NCI-H1436 treated with DMSO at 0.1 percent for 48 hours (cell line): Measurements from ENCODE around the gene TRIM10.

Experiments used
- DNase-seq: peaks from one replicate; lab custom pipeline; 2025; lab: John Stamatoyannopoulos, UW

The TRIM10 gene, protein sequence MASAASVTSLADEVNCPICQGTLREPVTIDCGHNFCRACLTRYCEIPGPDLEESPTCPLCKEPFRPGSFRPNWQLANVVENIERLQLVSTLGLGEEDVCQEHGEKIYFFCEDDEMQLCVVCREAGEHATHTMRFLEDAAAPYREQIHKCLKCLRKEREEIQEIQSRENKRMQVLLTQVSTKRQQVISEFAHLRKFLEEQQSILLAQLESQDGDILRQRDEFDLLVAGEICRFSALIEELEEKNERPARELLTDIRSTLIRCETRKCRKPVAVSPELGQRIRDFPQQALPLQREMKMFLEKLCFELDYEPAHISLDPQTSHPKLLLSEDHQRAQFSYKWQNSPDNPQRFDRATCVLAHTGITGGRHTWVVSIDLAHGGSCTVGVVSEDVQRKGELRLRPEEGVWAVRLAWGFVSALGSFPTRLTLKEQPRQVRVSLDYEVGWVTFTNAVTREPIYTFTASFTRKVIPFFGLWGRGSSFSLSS

DNA sequence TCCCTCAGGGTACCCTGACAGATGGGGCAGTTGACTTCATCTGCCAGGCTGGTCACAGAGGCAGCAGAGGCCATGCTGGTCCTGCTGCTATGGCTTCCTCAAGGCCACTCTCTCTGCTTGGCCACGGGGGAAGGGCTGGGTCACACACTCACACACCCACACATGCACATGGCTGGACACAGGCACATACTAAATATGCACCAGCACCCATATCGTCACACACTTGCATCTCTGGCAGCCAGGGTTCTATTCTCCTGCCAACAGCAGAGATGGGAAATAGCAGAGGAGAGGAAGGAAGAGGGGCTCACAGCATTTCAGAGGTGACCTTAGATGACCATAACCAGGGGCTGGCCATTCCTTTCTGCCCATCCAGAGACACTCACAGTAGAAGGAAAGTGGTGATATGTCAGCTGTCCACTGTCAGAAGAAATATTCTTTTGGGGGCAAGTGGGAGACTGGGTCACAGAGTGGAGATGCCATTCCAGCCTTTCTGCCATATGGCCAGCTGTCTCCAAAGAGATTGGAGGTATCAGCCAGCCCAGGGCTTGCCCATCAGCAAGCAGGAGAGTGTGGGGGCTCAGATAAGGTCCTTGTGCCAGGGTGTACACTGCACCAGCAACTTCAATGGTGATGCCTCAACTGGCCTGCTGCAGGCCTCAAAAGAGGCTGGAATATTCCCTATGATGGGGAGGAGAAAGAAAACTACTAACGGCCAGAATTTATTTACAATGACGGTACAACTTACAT is at the start of gene TRIM10:
TRIM10 (minus strand) TSS at position 427 of the 747 bp plus-strand sequence; CDS start at position 74, 353 bp downstream.
- DNase-seq: no peak

DNA sequence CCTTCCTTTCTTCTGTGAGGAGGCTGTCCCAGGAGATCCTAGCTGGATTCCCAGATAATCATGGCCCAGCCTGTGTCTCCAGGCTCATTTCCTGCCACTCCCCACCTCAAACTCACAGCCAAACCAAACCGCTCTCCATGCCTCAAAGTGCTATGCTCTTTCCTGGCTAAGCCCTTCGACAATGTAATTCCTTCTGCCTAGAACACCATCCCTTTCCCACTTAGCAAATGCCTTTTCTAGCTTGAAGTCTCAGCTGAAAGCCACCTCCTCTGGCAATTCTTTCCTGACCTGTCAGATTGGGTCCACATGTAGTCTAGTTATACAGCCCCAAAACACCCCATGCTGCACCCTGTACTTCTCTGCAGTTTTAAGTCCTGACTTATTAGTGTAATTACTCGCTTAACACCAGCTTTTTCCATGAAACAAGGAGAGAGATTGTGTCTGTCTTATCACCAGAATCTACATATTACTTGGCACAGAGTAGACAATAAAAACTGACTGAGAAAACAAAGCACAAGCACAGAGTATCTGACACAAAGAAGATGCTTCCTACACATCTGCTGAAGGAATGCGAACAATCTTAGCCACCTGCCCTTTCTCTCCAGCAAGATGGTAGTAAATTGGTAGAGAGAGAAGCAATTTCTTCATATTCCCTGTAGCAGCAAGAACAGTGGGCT is 46.7 kb upstream of the TRIM10 start:
- no peak for DNase-seq

DNA sequence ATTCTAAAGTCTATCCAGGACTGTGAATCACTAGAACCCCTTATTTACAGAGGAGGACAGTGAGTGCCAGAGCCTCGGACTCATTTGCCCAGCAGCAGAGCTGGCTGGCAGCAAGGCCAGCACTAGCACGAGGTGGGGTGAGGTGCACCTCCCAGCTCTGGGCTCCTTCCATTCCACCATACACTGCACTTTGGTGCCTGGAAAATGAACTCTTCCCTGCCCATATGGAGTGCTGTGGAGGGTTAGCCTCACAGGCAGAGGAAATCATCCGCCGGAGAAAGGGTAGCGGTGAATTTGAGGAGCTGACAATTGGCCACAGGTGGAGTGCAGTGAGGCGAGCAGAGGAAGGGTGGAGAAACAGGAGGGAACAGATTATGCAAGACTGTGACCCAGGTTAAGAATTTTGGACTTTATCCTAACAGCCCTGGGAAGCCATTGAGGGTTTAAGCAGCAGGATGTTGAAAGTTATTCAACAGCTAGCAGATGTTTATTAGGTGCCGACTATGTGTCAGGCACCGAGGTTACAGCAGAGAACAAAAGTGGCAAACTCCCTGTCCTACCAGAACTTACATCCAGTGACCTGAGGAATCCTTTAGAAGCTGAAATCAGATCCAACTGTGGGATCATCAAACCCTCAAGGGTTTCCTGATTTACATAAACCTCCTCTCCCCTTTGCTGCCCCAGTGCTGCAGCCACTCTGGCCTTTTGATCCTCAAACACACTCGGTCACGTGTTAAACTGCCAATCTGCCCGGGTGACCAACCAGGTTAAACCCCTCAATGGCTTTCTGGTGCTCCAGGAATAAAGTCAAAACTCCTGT is 46.0 kb upstream of the TRIM10 start:
- no peak for DNase-seq

DNA sequence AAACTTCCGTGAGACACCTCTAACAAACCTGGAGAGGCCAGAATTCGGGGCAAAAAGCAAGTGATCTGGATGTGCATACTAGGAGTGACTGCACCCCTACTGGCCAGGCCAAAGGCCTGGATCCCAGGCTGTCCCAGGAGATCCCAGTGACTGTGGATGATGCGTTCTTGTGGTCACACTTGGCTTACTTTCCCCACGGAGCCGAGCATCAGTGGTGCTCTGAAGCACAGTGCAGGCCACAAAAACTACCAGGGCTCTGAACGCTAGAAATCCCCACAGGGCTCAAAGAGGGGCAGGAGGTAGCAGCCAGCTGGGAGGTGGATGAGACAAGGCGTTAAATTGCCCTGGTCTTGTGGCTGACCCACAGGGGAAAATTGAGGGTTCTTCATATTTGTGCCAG is 45.1 kb upstream of the TRIM10 start:
- DNase-seq: no peak

DNA sequence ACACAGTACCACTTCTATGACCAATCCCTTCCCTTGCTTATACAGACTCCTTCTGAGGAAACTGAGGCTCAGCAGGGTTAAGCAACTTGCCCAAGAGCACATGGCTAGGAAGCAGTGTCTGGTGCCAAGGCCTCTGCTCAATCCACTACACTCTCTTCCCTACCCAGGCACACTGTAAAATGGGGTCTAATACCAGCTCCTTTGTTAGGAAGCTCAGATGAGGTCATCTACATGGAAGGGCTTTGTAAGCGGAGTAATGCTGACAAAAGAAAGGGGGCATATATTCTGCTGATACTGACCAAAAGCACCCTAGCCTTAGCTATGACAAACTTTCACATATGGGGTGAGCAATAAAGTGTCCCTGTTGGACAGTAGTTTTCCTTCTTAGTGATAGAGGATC is 43.1 kb upstream of the TRIM10 start:
- DNase-seq: no peak

DNA sequence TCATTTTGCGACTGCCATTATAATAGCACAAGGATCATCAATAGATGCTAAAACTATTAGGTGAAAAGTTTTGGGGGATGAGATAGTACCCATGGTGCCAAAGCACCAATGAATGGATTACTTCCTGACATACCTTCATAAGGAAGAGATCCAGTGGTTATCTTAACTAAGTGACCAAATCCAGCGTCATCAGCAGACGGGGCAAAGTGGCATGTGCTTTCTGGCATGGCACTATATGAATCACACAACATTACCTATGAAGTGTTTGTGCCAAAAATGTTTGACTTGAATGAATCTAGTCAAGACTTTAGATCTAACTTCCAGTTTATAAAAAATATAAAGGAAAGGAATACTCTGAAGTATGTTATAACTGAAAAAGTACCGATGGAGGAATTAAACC is 41.4 kb upstream of the TRIM10 start:
- DNase-seq: no peak

DNA sequence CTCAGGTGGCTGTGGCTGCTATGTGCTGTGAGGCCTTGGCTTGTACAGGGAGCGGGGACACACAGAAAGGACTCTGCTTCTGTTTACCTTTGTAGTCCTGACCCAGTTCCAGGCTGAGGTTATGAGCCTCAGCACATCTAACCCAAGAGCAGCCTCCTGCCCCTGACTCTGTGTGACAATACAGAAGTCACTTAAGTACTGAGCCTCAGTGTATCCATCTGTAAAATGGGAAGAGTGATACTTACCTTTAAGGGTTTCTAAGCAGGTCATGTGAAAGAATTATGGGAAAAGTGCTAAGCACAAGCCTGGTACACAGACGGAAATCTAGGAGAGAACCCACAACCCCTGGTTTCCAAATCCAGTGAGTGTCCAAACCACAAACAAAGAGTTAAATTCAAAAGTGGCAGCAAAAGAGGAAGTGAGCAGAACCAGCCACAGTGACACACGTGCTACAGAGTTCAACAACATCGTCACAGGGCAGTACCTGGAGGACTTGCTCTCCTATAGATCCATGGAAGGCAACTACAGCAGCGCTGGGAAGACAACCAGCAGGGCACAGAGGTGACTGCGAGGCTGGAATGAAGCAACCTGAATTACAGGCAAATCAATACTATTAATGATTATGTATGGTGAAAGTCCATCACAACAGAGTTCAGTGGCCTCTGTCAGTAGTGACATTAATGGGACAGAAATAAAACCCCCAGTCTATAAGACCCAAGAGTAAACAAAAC is 39.7 kb upstream of the TRIM10 start:
- DNase-seq: no peak

DNA sequence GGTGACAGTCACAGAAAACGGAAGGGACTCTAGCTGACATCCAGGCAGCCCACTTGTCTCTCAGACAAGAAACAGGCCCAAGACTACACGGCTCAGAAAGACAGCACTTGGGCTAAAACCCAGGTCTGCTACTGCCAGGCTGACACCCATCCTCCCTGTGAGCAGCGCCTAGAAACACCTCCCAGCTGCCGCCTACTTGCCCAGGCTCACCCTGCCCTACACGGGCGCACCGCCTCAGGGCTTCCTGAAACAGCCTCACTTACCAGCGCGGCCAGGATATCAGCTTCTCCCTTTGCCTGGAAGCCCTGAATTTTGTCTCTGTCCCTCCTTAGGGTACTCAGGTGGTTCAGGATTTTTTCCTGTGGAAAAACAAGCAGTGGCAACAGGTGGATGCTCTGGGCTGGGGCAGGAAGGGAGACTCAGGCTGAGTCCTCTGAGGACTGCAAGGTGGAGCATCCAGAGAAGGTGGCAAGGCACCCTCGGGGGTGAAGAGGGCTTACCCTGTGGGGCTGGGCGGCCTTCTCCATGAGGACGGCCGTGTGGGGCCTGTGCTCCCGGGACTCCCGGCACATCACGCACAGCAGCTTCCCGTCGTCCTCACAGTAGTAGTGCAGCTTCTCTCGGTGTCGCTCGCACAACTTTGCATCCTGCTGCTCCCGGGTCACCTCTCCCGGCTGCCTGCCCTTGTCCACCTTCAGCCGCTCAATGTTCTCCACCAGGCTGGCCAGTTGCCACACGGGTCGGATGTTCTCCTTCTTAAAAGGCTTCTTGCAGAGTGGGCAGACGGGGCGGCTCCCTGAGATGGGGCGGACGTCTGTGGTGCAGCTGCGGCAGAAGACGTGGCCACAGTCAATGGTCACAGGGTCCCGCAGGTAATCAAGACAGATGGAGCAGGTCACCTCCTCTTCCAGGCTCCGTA is 37.4 kb upstream of the TRIM10 start:
- no peak for DNase-seq

DNA sequence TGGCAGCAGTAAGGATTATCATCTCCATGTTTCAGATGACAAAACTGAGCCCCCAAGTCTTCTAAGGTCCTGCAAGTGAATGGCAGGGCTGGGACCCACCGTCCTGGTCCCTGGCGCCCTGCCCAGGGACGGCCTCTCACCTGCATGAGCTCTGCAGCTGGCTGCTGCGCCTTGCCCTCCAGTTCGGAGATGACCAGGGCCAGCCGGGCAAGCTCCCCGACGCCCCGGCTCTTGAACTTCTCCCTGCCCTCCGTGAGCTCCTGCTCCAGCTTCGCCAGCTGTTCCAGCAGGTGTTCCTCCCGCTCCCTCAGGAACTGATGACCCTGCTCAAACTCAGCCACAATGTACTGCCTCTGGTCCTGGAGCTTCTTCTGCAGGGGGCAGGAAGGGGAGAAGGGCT is 35.4 kb upstream of the TRIM10 start:
- no peak for DNase-seq

DNA sequence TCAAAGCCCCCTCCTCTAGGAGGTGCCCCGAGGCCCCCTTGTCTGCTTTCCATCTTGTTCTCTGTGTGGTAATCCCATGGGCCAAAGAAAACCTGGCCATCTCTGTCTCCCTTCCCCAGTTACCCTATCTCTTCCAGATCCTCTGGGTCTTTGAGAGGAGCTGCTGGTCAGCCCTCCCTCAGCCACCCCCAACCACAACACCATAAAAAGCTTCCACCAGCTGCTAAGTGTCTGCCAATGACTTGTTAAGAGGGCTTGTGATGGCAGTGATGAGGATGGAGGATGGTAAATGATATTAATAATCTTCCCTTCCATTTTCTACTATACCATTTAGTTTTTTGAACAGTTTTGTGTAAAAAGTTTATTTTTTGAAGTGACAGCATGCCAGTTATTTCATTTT is 34.9 kb upstream of the TRIM10 start:
- DNase-seq: no peak

DNA sequence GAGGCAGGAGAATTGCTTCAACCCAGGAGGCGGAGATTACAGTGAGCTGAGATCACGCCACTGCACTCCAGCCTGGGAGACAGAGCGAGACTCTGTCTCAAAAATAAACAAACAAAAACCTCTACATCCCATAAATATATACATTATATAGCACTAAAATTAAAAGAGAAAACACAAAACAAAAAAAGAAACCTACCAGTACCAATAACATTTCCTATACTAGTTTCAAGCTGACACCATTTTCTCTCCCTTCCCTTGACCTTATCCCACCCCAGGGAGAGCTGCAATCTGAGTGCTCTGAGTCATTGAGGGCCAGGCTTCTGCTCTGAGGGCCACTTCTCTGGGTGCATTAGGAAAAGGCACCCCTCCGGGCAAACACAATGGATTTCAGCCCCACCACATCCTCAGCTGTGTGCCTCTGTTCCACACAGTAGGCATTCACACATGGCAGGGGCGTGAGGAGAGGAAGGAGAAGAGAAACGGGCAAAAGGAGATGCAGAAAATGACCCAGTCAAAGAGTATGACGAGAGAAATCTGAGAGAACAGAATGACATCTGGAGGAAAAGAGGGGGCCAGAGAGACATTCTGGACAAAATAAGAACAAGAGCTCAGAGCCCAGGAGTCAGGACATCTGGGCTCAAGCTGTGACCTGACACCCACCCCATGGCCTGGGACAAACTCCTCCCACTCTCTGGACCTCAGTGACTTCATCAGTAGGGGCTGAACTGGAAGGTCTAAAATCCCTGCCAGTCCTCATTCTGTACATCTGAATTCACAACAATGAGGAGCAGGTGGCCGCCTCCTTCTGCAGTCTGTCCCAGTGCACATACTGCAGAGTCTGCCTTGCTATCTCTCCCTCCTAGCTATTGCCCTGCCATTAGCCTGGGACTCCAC is 34.0 kb upstream of the TRIM10 start:
- no peak for DNase-seq

DNA sequence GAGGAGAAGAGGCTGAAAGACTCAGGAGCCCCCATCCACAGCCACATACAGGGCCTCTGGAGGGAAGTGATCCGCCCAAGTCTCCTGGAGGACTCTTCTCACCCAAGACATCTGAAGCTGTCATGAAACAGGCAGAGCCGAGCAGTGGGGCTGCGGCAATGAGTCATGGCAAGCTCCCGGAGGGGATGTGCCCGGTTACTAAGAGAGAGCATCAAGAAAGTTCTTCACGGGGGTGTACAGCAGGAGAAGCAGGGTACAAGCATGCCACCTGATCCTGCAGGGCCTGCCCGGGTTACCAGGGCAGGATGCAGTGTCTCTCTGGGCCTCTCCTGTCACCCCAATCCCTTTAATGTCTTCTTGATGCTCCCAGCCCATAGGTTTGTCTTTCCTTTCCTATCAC is 31.1 kb upstream of the TRIM10 start:
- no peak for DNase-seq

DNA sequence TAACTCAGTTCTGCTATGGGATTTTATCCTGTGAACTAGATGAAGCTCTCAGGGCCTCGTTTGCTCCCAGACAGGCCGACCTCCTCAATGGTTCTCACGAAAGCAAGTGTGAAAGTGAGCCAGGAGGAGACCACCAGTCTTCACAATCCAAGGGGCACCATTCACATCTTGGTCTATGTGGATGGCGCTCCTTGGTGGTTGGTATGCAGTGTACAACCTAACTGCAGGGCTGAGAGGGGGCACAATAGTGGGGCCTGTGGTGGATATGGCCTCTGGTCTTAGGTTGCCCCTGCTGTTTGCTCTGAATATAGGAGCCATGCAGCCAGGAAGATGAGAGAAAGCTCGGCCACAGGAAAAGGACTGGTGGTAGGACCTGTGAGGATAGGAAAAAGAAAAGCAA is 27.5 kb upstream of the TRIM10 start:
- DNase-seq: no peak

DNA sequence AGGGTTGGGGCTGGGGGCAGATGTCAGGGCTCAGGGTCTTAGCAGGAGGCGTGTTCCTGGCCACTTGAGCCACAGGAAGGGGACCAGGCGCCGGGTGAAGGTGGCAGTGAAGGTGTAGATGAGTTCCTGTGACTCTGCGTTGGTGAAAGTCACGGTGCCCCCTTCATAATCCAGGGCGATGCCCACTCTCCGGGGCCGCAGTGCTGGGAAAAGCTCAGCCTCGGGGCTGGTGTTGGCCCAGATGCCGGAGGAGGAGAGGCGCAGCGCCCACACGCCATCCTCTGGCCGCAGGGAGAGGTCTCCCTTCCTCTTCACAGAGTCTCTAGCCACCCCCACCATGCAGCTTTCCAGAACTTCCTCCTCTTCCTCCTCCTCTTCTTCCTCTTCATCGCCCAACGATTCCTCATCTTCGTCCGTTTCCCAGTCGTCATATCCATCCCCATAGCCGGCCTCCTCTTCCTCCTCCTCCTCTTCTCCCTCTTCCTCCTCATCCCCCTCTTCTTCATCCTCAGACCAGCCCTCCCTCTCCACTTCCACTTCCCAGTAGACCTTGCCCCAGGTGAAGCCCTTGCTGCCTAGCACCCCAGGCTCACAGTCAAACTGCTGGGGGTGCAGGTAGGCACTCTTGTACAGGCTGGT is 25.0 kb upstream of the TRIM10 start:
- no peak for DNase-seq

DNA sequence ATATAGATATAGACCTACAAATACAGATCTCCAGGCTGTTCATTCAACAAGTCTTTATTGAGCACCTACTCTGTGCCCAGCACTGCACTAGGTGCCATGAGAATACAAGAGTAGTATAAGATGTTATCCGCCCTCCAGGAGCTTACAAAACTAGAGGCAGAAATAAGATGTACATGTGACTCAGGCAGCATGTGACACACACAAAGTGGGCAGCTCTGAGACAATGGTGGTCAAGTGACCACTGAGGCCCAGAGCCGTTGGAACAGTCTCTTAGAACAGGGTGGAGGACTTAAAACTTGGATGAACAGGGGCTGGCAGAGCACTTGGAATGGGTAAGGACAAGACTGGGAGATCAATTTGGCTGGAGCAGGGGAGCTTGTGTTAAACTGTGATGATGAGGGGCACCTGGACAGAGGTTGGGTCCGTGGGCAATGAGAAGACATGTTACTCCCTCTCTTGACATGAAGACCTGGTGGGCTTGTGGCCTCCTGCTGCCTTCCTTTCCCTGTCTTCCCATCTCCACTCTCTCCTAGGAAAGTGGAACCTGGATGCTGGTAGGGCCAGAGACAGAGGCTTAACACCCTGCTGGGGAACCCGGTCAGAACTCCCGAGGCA is 23.5 kb upstream of the TRIM10 start:
- no peak for DNase-seq

DNA sequence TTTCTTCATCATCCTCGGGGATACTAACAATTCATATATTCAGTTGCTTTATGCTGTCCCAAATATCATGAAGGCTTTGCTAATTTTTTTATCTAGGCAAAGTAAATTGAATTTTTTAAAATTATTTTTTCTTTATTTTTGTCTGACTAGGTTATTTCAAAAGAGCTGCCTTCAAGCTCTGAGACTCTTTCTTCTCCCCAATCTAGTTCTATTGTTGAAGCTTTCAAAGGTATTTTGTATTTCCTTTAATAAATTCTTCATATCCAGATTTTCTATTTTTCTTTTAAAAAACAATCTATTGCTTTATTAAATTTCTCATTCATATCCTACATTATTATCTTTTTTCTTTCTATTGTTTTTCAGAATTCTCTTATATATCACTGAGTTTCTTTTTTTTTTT is 19.1 kb upstream of the TRIM10 start:
- DNase-seq: no peak

DNA sequence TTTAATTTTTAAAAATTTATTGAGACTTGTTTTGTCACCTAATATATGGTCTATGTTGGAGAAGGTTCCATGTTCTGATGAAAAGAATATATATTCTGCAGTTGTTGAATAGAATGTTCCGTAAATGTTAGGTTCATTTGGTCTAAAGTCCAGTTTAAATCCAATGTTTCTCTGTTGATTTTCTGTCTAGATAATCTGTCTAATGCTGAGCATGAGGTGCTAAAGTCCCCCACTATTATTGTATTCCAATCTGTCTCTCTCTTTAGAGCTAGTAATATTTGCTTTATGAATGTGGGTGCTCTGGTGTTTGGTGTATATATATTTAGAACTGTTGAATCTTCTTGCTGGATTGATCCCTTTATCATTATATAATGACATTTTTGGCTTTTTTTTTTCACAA is 17.8 kb upstream of the TRIM10 start:
- no peak for DNase-seq

DNA sequence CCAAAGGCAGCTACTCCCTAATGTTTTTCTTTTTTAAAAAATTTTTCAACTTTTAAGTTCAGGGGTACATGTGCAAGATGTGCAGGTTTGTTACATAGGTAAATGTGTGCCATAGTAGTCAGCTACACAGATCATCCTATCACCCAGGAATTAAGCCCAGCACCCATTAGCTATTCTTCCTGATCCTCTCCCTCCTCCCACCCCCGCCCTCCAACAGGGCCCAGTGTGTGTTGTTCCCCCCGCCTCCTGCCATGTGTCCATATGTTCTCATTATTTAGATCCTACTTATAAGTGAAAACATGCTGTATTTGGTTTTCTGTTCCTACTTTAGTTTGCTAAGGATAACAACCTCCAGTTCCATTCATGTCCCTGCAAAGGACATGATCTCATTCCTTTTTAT is 14.8 kb upstream of the TRIM10 start:
- DNase-seq: no peak
